ENCODE measurements around the gene FOXRED2. TPM values are rescaled to one million over a fixed set of nuclear protein-coding genes. Genes with fewer than 3 reads are reported as not detected.
A peak's percentile ranks its signal among the peaks of the same experiment; 100 is the strongest.

FOXRED2 gene
- polyA plus RNA-seq (2012; rRNA removed), result 4.3 and 7.9 TPM in 2 replicates
- 4.6 and 6.9 TPM in 2 replicates for polyA plus RNA-seq (2012; cell fraction: cytosol; rRNA removed)
- polyA plus RNA-seq (2012; cell fraction: nucleus; rRNA removed), result 6.2 and 6.6 TPM in 2 replicates

DNA sequence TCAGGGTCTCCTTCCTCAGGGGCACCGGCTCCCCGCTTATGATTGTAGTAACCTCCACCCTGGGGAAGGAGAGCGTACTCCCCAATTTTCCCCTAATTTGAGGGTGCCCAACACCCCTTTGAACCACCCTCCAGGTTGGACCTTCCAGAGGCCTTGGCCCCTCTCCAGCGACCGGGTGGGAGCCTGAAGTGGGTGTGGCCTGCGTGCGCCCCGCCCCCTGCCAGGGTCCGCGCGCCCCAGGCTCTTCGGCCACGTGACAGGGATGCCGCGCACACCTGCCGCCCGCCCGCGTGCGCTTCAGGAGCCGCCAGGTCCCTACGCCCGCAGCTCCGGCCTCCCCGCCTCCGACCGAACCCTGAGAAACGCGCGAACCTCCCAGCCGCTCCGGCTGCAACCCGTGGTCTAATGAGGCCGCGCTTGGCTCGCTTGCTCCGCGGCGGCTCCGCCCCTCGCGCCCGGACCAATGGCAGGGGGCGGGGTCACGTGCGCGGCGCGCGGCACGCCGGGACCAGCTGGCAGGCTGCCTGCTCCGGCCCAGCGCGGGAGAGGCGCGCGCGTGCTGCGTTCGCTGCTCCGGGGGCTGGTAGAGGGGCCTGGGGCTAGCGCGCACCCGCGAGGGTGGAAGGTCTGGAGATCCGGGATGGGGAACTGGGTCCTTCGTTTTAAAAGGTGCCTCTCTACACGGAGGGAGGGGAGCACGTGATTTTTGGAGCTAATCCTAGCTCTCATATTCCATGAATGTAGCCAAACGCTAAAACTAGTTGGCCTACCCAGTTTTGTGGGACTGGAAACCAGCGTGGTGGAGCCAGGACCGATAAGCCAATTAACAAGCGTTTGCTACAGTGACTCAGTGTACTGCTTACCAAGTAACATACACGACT, at the start of gene FOXRED2:
Gene FOXRED2, minus strand, starts transcription at position 404 of the 881 bp plus-strand sequence. CDS start 618 bp downstream, outside the sequence.
- H3K4me1 ChIP-seq (ENCODE audit: control insufficient read depth in 1 of 2, insufficient read depth in 2 of 2, low read depth in 1 of 2, low read length in 1 of 2), result peaks cover 0 to 18% of the 10 kb centered on the region in 2 experiments; a peak in 2 of 4 replicates
- ChIA-PET CTCF (interaction anchor here (1.4 to 2.0 kb wide), 3 partner anchors 20 to 267 kb away, joined by 4 to 5 read pairs (median 4); no protein-coding TSS in a partner anchor), POLR2A (interaction anchor here (0.7 to 1.6 kb wide), 8 partner anchors 14 to 269 kb away, joined by 3 to 9 read pairs (median 4); partner anchors contain the start of genes EIF3D, IFT27 and TXN2)
- H3K9me3 ChIP-seq, result no peaks in the 10 kb centered on the region
- H3K36me3 ChIP-seq (replicated peaks in 1 of 2; ENCODE audit: control insufficient read depth in 1 of 2, insufficient read depth in 2 of 2, low read length in 1 of 2), result peaks cover 8 to 17% of the 10 kb centered on the region in 2 experiments
- H4K20me1 ChIP-seq (ENCODE audit: insufficient read depth), result peaks cover 4% of the 10 kb centered on the region; the same call in 1 of the 2 replicates
- peak; percentile 99 for DNase-seq
- TF ChIP-seq NRF1 (IDR thresholded peaks at IDR 0.05; ENCODE audit: low read depth, low read length) (0 out of 2 replicates have a peak, but pooled peaks have one; percentile 37), YY1 (IDR thresholded peaks at IDR 0.05; ENCODE audit: low read depth) (no peak), TAF1 (IDR thresholded peaks at IDR 0.05; ENCODE audit: borderline replicate concordance, low read depth, low read length) (peak; percentile 81; the same call in 1 of the 2 replicates), EP300 (IDR thresholded peaks at IDR 0.05; ENCODE audit: borderline replicate concordance in 1 of 2, low read depth in 1 of 2, low read length in 1 of 2) (no peak), MXI1 (IDR thresholded peaks at IDR 0.05; ENCODE audit: low read depth, low read length) (peak; percentile 93), POLR2AphosphoS5 (IDR thresholded peaks at IDR 0.05; ENCODE audit: low read depth, low read length) (peak; percentile 66; the same call in 1 of the 2 replicates), CHD2 (IDR thresholded peaks at IDR 0.05; ENCODE audit: low read length, partially characterized antibody) (peak; percentile 66), SMC3 (IDR thresholded peaks at IDR 0.05; ENCODE audit: low read depth, low read length) (no peak), NFIC (IDR thresholded peaks at IDR 0.05; ENCODE audit: borderline replicate concordance) (peak; percentile 85), FOXJ3 (CRISPR knock-in tag; IDR thresholded peaks at IDR 0.05) (no peak)
- TF ChIP-seq, protein P1, sequence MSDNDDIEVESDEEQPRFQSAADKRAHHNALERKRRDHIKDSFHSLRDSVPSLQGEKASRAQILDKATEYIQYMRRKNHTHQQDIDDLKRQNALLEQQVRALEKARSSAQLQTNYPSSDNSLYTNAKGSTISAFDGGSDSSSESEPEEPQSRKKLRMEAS (IDR thresholded peaks at IDR 0.05; ENCODE audit: low read depth), result peak; percentile 94; the same call in 1 of the 2 replicates
- TF ChIP-seq, protein P2, sequence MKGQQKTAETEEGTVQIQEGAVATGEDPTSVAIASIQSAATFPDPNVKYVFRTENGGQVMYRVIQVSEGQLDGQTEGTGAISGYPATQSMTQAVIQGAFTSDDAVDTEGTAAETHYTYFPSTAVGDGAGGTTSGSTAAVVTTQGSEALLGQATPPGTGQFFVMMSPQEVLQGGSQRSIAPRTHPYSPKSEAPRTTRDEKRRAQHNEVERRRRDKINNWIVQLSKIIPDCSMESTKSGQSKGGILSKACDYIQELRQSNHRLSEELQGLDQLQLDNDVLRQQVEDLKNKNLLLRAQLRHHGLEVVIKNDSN (IDR thresholded peaks at IDR 0.05; ENCODE audit: borderline replicate concordance, low read depth), result peak; percentile 92
- TF ChIP-seq, protein P3, sequence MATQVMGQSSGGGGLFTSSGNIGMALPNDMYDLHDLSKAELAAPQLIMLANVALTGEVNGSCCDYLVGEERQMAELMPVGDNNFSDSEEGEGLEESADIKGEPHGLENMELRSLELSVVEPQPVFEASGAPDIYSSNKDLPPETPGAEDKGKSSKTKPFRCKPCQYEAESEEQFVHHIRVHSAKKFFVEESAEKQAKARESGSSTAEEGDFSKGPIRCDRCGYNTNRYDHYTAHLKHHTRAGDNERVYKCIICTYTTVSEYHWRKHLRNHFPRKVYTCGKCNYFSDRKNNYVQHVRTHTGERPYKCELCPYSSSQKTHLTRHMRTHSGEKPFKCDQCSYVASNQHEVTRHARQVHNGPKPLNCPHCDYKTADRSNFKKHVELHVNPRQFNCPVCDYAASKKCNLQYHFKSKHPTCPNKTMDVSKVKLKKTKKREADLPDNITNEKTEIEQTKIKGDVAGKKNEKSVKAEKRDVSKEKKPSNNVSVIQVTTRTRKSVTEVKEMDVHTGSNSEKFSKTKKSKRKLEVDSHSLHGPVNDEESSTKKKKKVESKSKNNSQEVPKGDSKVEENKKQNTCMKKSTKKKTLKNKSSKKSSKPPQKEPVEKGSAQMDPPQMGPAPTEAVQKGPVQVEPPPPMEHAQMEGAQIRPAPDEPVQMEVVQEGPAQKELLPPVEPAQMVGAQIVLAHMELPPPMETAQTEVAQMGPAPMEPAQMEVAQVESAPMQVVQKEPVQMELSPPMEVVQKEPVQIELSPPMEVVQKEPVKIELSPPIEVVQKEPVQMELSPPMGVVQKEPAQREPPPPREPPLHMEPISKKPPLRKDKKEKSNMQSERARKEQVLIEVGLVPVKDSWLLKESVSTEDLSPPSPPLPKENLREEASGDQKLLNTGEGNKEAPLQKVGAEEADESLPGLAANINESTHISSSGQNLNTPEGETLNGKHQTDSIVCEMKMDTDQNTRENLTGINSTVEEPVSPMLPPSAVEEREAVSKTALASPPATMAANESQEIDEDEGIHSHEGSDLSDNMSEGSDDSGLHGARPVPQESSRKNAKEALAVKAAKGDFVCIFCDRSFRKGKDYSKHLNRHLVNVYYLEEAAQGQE (IDR thresholded peaks at IDR 0.05; ENCODE audit: low read depth, low read length), result no peak
- TF ChIP-seq, protein P4, sequence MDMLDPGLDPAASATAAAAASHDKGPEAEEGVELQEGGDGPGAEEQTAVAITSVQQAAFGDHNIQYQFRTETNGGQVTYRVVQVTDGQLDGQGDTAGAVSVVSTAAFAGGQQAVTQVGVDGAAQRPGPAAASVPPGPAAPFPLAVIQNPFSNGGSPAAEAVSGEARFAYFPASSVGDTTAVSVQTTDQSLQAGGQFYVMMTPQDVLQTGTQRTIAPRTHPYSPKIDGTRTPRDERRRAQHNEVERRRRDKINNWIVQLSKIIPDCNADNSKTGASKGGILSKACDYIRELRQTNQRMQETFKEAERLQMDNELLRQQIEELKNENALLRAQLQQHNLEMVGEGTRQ (IDR thresholded peaks at IDR 0.05; ENCODE audit: borderline replicate concordance, low read depth, low read length), result peak; percentile 81
- TF ChIP-seq, protein P5, sequence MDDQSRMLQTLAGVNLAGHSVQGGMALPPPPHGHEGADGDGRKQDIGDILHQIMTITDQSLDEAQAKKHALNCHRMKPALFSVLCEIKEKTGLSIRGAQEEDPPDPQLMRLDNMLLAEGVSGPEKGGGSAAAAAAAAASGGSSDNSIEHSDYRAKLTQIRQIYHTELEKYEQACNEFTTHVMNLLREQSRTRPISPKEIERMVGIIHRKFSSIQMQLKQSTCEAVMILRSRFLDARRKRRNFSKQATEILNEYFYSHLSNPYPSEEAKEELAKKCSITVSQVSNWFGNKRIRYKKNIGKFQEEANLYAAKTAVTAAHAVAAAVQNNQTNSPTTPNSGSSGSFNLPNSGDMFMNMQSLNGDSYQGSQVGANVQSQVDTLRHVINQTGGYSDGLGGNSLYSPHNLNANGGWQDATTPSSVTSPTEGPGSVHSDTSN (IDR thresholded peaks at IDR 0.05), result no peak
- H3K79me2 ChIP-seq (ENCODE audit: insufficient read depth), result no peaks in the 10 kb centered on the region
- peaks cover 30% of the 10 kb centered on the region for H3F3A ChIP-seq (replicated peaks; ENCODE audit: insufficient read depth)
- no peaks in the 10 kb centered on the region for H3K9me2 ChIP-seq
- H3K9ac ChIP-seq, result peak within 1 kb of the TSS; percentile 44; the same call in 1 of the 2 replicates
- H3K27me3 ChIP-seq (ENCODE audit: insufficient read depth), result no peaks in the 10 kb centered on the region
- peak within 1 kb of the TSS; percentile 81 for H3K4me2 ChIP-seq
- 27% methylated on average over 14 of the region's 75 CpGs for WGBS (ENCODE audit: low lambda C conversion rate)
- H2AFZ ChIP-seq (ENCODE audit: low read depth), result peak within 1 kb of the TSS; percentile 82
- peak within 1 kb of the TSS; percentile 3 to 80; a peak in 3 of 4 replicates for H3K27ac ChIP-seq (ENCODE audit: low read depth in 2 of 2, low read length in 1 of 2)
- peak within 1 kb of the TSS; percentile 51 to 58 for H3K4me3 ChIP-seq (ENCODE audit: low read depth in 2 of 2, low read length in 1 of 2)

Measured in SK-N-SH (cell line).